WTC11 (cell line): Measurements from ENCODE around the gene PDK3. TPM values are rescaled to one million over a fixed set of nuclear protein-coding genes. Genes with fewer than 3 reads are reported as not detected.

Experiments used
- ATAC-seq: fragments of 200-7000 bp; cut with Tn5 transposase; 2 replicates; pipeline ENCODE4 v1.10.0; 2021; ENCODE audit warnings: mild to moderate bottlenecking, moderate library complexity
- CTCF ChIA-PET: fragments of 300-600 bp; sonication (Branson Sonifier 250); formaldehyde crosslinking; loops from one replicate; lab custom pipeline; 2021; ENCODE audit warnings: antibody characterized with exemption; lab: Charles Lee
- POLR2A ChIA-PET: fragments of 350-600 bp; sonication (Branson Sonifier 250); formaldehyde crosslinking; loops from one replicate; lab custom pipeline; 2021; ENCODE audit warnings: antibody characterized with exemption; lab: Charles Lee
- DNase-seq: peaks from one replicate; pipeline ENCODE4 v3.0.0; 2021; ENCODE audit warnings: low spot score
- H3K27ac Mint-ChIP-seq: 2 replicates; pipeline ENCODE4 v1.8.0; 2021; ENCODE audit warnings: mixed read lengths
- H3K27me3 Mint-ChIP-seq: 2 replicates; pipeline ENCODE4 v1.8.0; 2021; ENCODE audit warnings: low read depth, mild to moderate bottlenecking, moderate library complexity, mixed read lengths
- H3K36me3 Mint-ChIP-seq: 2 replicates; pipeline ENCODE4 v1.8.0; 2021; ENCODE audit warnings: mixed read lengths
- H3K4me1 Mint-ChIP-seq: 2 replicates; pipeline ENCODE4 v1.8.0; 2022; ENCODE audit warnings: mixed read lengths
- H3K4me3 Mint-ChIP-seq: 2 replicates; pipeline ENCODE4 v1.8.0; 2021; ENCODE audit warnings: mild to moderate bottlenecking, moderate library complexity, mixed read lengths
- H3K9me3 Mint-ChIP-seq: 2 replicates; pipeline ENCODE4 v1.8.0; 2021; ENCODE audit warnings: mixed read lengths
- CBFB ChIP-seq: sonication (generic); formaldehyde crosslinking; IDR thresholded peaks from 2 replicates; pipeline ENCODE4 v1.8.1; 2022; ENCODE audit warnings: mild to moderate bottlenecking, low read depth, missing genetic modification reagents
- CREB1 ChIP-seq: sonication (generic); formaldehyde crosslinking; IDR thresholded peaks from 2 replicates; pipeline ENCODE4 v1.8.0; 2023; ENCODE audit warnings: mild to moderate bottlenecking, missing genetic modification reagents
- HMGXB4 ChIP-seq: sonication (generic); formaldehyde crosslinking; IDR thresholded peaks from 2 replicates; pipeline ENCODE4 v1.8.1; 2023; ENCODE audit warnings: mild to moderate bottlenecking, moderate library complexity, missing genetic modification reagents
- IRF1 ChIP-seq: sonication (generic); formaldehyde crosslinking; IDR thresholded peaks from 2 replicates; pipeline ENCODE4 v1.8.0; 2023; ENCODE audit warnings: missing genetic modification reagents
- KAT7 ChIP-seq: sonication (generic); formaldehyde crosslinking; IDR thresholded peaks from 2 replicates; pipeline ENCODE4 v1.8.1; 2023; ENCODE audit warnings: missing genetic modification reagents, mild to moderate bottlenecking, borderline replicate concordance
- NFE2L1 ChIP-seq: sonication (generic); formaldehyde crosslinking; IDR thresholded peaks from 2 replicates; pipeline ENCODE4 v1.8.1; 2023; ENCODE audit warnings: missing genetic modification reagents
- PRDM15 ChIP-seq: sonication (generic); formaldehyde crosslinking; IDR thresholded peaks from 2 replicates; pipeline ENCODE4 v1.8.0; 2022; ENCODE audit warnings: missing genetic modification reagents
- SMAD3 ChIP-seq: sonication (generic); formaldehyde crosslinking; IDR thresholded peaks from 2 replicates; pipeline ENCODE4 v1.8.0; 2022; ENCODE audit warnings: missing genetic modification reagents, mild to moderate bottlenecking, borderline replicate concordance
- SP1 ChIP-seq: sonication (generic); formaldehyde crosslinking; conservative IDR thresholded peaks from 2 replicates; pipeline ENCODE4 v1.8.1; 2022; ENCODE audit warnings: missing genetic modification reagents
- ZBTB21 ChIP-seq: sonication (generic); formaldehyde crosslinking; IDR thresholded peaks from 2 replicates; pipeline ENCODE4 v1.8.1; 2023; ENCODE audit warnings: mild to moderate bottlenecking, missing genetic modification reagents, borderline replicate concordance
- total RNA-seq: library from RNA; stranded (reverse); gene quantifications from 3 replicates; pipeline ENCODE4 v1.2.3, GENCODE V29; 2021
- TF ChIP-seq, protein P1 (sequence below): sonication (generic); formaldehyde crosslinking; IDR thresholded peaks from 2 replicates; pipeline ENCODE4 v1.8.1; 2022; ENCODE audit warnings: low read depth, missing genetic modification reagents, borderline replicate concordance
- TF ChIP-seq, protein P2 (sequence below): sonication (generic); formaldehyde crosslinking; IDR thresholded peaks from 2 replicates; pipeline ENCODE4 v1.8.0; 2022; ENCODE audit warnings: mild to moderate bottlenecking, missing genetic modification reagents
- TF ChIP-seq, protein P3 (sequence below): sonication (generic); formaldehyde crosslinking; IDR thresholded peaks from 2 replicates; pipeline ENCODE4 v1.8.1; 2022; ENCODE audit warnings: low read depth, mild to moderate bottlenecking, moderate library complexity, missing genetic modification reagents, borderline replicate concordance
- TF ChIP-seq, protein P4 (sequence below): fragments of 250-450 bp; sonication (Bioruptor Pico); IDR thresholded peaks from 2 replicates; pipeline ENCODE4 v1.9.0; 2021; ENCODE audit warnings: moderate library complexity, mild to moderate bottlenecking, inconsistent platforms, borderline replicate concordance

Gene PDK3
- total RNA-seq, 1 experiment from 2014 or later, result 34.4 TPM

DNA sequence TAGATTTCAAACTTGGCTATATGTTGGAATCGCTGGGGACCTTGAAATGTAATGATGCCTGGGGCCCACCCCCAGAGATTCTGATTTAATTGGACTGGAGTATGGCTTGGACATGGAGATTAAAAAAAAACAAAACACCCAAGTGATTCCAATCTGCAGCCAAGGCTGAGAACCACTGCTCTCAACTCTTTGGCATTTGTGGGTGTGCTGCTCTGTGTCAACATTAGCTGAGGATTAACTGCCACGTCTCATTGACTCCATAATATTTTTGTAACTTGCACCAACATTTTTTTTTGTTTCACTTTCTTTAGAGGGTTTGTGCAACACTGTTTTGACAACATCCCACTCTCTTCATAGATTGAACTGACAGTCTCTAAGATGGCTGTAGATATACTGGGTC, 41.1 kb upstream of the PDK3 start (continued):
- TF ChIP-seq IRF1, result no peak
- no peak for TF ChIP-seq SP1 (CRISPR knock-in tag)

DNA sequence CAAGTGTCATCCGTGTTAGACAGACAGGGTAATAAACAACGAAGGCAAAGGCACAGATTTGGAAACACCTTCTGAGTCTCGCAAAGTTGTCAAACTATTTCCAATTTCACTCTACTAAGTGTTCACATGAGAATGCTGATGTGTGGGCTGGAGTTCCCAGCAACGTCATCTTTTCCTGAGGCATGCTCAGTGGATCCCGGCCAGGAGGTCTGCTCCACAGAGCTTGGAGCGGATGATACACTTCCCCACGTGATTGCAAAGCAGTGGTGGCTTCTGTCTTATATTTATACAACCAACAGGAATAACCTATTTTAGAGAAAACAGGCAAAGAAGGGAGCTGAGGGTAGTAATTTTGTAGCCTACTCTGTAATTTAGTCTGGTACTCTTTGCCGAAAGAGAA, 40.1 kb upstream of the PDK3 start:
- peaks cover 3% of the 10 kb centered on the region for H3K36me3 Mint-ChIP-seq
- TF ChIP-seq, protein P1, sequence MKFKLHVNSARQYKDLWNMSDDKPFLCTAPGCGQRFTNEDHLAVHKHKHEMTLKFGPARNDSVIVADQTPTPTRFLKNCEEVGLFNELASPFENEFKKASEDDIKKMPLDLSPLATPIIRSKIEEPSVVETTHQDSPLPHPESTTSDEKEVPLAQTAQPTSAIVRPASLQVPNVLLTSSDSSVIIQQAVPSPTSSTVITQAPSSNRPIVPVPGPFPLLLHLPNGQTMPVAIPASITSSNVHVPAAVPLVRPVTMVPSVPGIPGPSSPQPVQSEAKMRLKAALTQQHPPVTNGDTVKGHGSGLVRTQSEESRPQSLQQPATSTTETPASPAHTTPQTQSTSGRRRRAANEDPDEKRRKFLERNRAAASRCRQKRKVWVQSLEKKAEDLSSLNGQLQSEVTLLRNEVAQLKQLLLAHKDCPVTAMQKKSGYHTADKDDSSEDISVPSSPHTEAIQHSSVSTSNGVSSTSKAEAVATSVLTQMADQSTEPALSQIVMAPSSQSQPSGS (CRISPR knock-in tag), result no peak
- TF ChIP-seq KAT7 (CRISPR knock-in tag) (no peak), CBFB (CRISPR knock-in tag) (no peak), HMGXB4 (CRISPR knock-in tag) (no peak), CREB1 (CRISPR knock-in tag) (no peak), ZBTB21 (CRISPR knock-in tag) (no peak), NFE2L1 (CRISPR knock-in tag) (no peak), SMAD3 (CRISPR knock-in tag) (no peak), PRDM15 (no peak)
- TF ChIP-seq, protein P2, sequence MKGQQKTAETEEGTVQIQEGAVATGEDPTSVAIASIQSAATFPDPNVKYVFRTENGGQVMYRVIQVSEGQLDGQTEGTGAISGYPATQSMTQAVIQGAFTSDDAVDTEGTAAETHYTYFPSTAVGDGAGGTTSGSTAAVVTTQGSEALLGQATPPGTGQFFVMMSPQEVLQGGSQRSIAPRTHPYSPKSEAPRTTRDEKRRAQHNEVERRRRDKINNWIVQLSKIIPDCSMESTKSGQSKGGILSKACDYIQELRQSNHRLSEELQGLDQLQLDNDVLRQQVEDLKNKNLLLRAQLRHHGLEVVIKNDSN (CRISPR knock-in tag), result no peak
- TF ChIP-seq, protein P3, sequence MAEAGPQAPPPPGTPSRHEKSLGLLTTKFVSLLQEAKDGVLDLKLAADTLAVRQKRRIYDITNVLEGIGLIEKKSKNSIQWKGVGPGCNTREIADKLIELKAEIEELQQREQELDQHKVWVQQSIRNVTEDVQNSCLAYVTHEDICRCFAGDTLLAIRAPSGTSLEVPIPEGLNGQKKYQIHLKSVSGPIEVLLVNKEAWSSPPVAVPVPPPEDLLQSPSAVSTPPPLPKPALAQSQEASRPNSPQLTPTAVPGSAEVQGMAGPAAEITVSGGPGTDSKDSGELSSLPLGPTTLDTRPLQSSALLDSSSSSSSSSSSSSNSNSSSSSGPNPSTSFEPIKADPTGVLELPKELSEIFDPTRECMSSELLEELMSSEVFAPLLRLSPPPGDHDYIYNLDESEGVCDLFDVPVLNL (CRISPR knock-in tag), result no peak
- no peak overlapping the region for H3K4me3 Mint-ChIP-seq
- H3K27ac Mint-ChIP-seq, result no peak overlapping the region
- H3K27me3 Mint-ChIP-seq, result peaks cover 1% of the 10 kb centered on the region
- POLR2A ChIA-PET, result no interaction called here
- CTCF ChIA-PET, result no interaction called here
- DNase-seq (no peak), ATAC-seq (no peak)
- peaks cover 19% of the 10 kb centered on the region; the same call in 1 of the 2 replicates for H3K9me3 Mint-ChIP-seq
- peaks cover 14% of the 10 kb centered on the region for H3K4me1 Mint-ChIP-seq

DNA sequence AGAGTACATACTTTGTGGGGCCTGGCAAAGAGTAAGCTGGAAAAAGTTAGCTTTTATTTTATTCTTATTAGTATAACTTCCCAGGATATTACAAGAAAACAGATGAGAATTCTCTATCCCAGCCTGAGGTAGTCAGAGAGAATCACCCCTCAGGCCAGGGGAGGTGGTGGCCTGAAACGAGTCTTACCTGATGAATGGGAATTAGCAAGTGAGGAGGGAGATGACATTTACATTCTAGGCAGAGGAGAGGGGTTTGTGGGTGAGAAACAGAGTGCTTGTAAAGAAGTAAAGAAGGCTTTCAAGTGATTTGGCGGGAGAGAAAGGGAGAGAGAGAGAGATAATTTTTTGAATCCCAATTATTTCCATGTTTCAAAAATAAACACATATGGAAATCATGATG, 39.3 kb upstream of the PDK3 start:
- Mint-ChIP-seq H3K27ac (no peak overlapping the region), H3K36me3 (peaks cover 3% of the 10 kb centered on the region), H3K4me3 (no peak overlapping the region), H3K9me3 (peaks cover 16% of the 10 kb centered on the region; the same call in 1 of the 2 replicates), H3K4me1 (peaks cover 14% of the 10 kb centered on the region), H3K27me3 (peaks cover 4% of the 10 kb centered on the region)
- CTCF ChIA-PET, result no interaction called here
- POLR2A ChIA-PET, result no interaction called here
- DNase-seq, result no peak
- peak; percentile 56; the same call in 1 of the 2 replicates for ATAC-seq
- TF ChIP-seq HMGXB4 (CRISPR knock-in tag), result no peak
- TF ChIP-seq, protein P4, sequence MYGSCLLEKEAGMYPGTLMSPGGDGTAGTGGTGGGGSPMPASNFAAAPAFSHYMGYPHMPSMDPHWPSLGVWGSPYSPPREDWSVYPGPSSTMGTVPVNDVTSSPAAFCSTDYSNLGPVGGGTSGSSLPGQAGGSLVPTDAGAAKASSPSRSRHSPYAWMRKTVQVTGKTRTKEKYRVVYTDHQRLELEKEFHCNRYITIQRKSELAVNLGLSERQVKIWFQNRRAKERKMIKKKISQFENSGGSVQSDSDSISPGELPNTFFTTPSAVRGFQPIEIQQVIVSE (CRISPR knock-in tag), result no peak
- TF ChIP-seq, protein P1 (CRISPR knock-in tag), result no peak
